GM23338 (cell line): ENCODE measurements around the gene C17orf107. TPM values are rescaled to one million over a fixed set of nuclear protein-coding genes. Genes with fewer than 3 reads are reported as not detected.
A peak's percentile ranks its signal among the peaks of the same experiment; 100 is the strongest.

Source experiments
- ATAC-seq: fragments of 200-7000 bp; cut with Tn5 transposase; 3 replicates; pipeline ENCODE4 v1.9.1; 2020
- DNase-seq: peaks from one replicate; pipeline ENCODE4 v3.0.0-alpha.2; 2015; ENCODE audit warnings: low spot score
- H2AFZ ChIP-seq: fragments of 200-600 bp; sonication (generic); 2 replicates; pipeline ENCODE4 v1.8.0; 2016; ENCODE audit warnings: antibody characterized with exemption, mild to moderate bottlenecking, moderate library complexity
- H3F3A ChIP-seq: fragments of 200-600 bp; sonication (generic); replicated peaks from 2 replicates; pipeline ENCODE4 v1.8.0; 2017; ENCODE audit warnings: antibody characterized with exemption, mixed run types, low read depth
- H3K27ac ChIP-seq: fragments of 200-600 bp; sonication (generic); 2 replicates; pipeline ENCODE4 v1.6.1; 2016; ENCODE audit warnings: low read depth
- H3K27me3 ChIP-seq: fragments of 200-600 bp; sonication (generic); 2 replicates; pipeline ENCODE4 v1.8.0; 2016; ENCODE audit warnings: mild to moderate bottlenecking, mixed run types, moderate library complexity; ENCODE audit not compliant: insufficient read depth
- H3K36me3 ChIP-seq: fragments of 200-600 bp; sonication (generic); 2 replicates; pipeline ENCODE4 v1.8.0; 2016; ENCODE audit warnings: mild to moderate bottlenecking; ENCODE audit not compliant: insufficient read depth
- H3K4me1 ChIP-seq: fragments of 200-600 bp; sonication (generic); 2 replicates; pipeline ENCODE4 v1.8.0; 2016; ENCODE audit warnings: mild to moderate bottlenecking, moderate library complexity; ENCODE audit not compliant: insufficient read depth
- H3K4me2 ChIP-seq: fragments of 200-600 bp; sonication (generic); 2 replicates; pipeline ENCODE4 v1.7.1; 2017; ENCODE audit warnings: mixed run types
- H3K4me3 ChIP-seq: fragments of 200-600 bp; sonication (generic); 2 replicates; pipeline ENCODE4 v1.6.1; 2016; ENCODE audit warnings: mixed run types
- H3K79me2 ChIP-seq: fragments of 200-600 bp; sonication (generic); replicated peaks from 2 replicates; pipeline ENCODE4 v1.8.0; 2017; ENCODE audit warnings: mild to moderate bottlenecking; ENCODE audit not compliant: insufficient read depth
- H3K9me2 ChIP-seq: fragments of 200-600 bp; sonication (generic); 2 replicates; pipeline ENCODE4 v1.8.0; 2017; ENCODE audit not compliant: insufficient read depth
- H4K20me1 ChIP-seq: fragments of 200-600 bp; sonication (generic); replicated peaks from 2 replicates; pipeline ENCODE4 v1.8.0; 2017; ENCODE audit warnings: mild to moderate bottlenecking; ENCODE audit not compliant: insufficient read depth
- H3K27ac Mint-ChIP-seq: 2 replicates; pipeline ENCODE4 v1.8.0; 2020; ENCODE audit warnings: inconsistent platforms, mild to moderate bottlenecking, moderate library complexity, mixed read lengths
- H3K27me3 Mint-ChIP-seq: 3 replicates; pipeline ENCODE4 v1.8.0; 2022; ENCODE audit warnings: low read depth, mild to moderate bottlenecking, moderate library complexity, mixed read lengths, inconsistent platforms; ENCODE audit not compliant: insufficient read depth, poor library complexity
- H3K36me3 Mint-ChIP-seq: 3 replicates; pipeline ENCODE4 v1.8.0; 2021; ENCODE audit warnings: low read depth, mild to moderate bottlenecking, inconsistent platforms, moderate library complexity, mixed read lengths
- H3K4me1 Mint-ChIP-seq: 3 replicates; pipeline ENCODE4 v1.8.0; 2020; ENCODE audit warnings: mild to moderate bottlenecking, inconsistent platforms, mixed read lengths
- H3K4me3 Mint-ChIP-seq: 3 replicates; pipeline ENCODE4 v1.8.0; 2021; ENCODE audit warnings: moderate library complexity, mild to moderate bottlenecking, inconsistent platforms, mixed read lengths
- H3K9me3 Mint-ChIP-seq: 3 replicates; pipeline ENCODE4 v1.8.0; 2020; ENCODE audit warnings: moderate library complexity, mild to moderate bottlenecking, inconsistent platforms, mixed read lengths
- CREB1 ChIP-seq: fragments of 250-450 bp; sonication (Bioruptor Pico); IDR thresholded peaks from 2 replicates; pipeline ENCODE4 v1.5.0; 2020; ENCODE audit warnings: low read depth, mild to moderate bottlenecking, moderate library complexity
- EZH2 ChIP-seq: fragments of 200-600 bp; sonication (generic); IDR thresholded peaks from one replicate; pipeline ENCODE4 v1.8.0; 2017; ENCODE audit warnings: antibody characterized with exemption, mild to moderate bottlenecking, low read depth; ENCODE audit not compliant: unreplicated experiment
- EZH2phosphoT487 ChIP-seq: fragments of 200-600 bp; sonication (generic); IDR thresholded peaks from one replicate; pipeline ENCODE4 v1.8.1; 2018; ENCODE audit warnings: antibody characterized with exemption; ENCODE audit not compliant: unreplicated experiment
- JUNB ChIP-seq: IDR thresholded peaks from one replicate; pipeline ENCODE4 v1.6.1; 2016; ENCODE audit warnings: antibody characterized with exemption; ENCODE audit not compliant: unreplicated experiment
- NANOG ChIP-seq: IDR thresholded peaks from 2 replicates; pipeline ENCODE4 v1.6.1; 2016; ENCODE audit warnings: antibody characterized with exemption, borderline replicate concordance
- POLR2AphosphoS5 ChIP-seq: IDR thresholded peaks from 2 replicates; pipeline ENCODE4 v1.6.1; 2016; ENCODE audit warnings: antibody characterized with exemption, low read depth
- REST ChIP-seq: IDR thresholded peaks from one replicate; pipeline ENCODE4 v1.6.1; 2018; ENCODE audit warnings: antibody characterized with exemption; ENCODE audit not compliant: unreplicated experiment
- STAT1 ChIP-seq: IDR thresholded peaks from one replicate; pipeline ENCODE4 v1.6.1; 2016; ENCODE audit warnings: antibody characterized with exemption; ENCODE audit not compliant: unreplicated experiment
- ZNF114 ChIP-seq: fragments of 250-450 bp; sonication (Bioruptor Pico); IDR thresholded peaks from 2 replicates; pipeline ENCODE4 v1.5.0; 2020; ENCODE audit warnings: mild to moderate bottlenecking, moderate library complexity
- ZNF331 ChIP-seq: fragments of 250-450 bp; sonication (Bioruptor Pico); IDR thresholded peaks from 2 replicates; pipeline ENCODE4 v1.5.0; 2020; ENCODE audit warnings: low read depth, mild to moderate bottlenecking, moderate library complexity
- polyA plus RNA-seq: library from polyadenylated mRNA; unstranded; fragments of >200 nt; fragmentation: Nextera tagmentation; extraction: Ambion mirVana; gene quantifications from 2 replicates; pipeline ENCODE4 v1.2.1, GENCODE V29; 2016
- total RNA-seq: library from RNA; depleted of rRNA; stranded (reverse); fragments of >200 nt; shearing (Covaris generic); gene quantifications from 2 replicates; pipeline ENCODE4 v1.2.3, GENCODE V29; 2014
- TF ChIP-seq, protein P1 (sequence below): IDR thresholded peaks from 2 replicates; pipeline ENCODE4 v1.6.1; 2016; ENCODE audit warnings: antibody characterized with exemption
- TF ChIP-seq, protein P2 (sequence below), 2 experiments: fragments of 200-600 bp in 1 of 2; sonication (generic) in 1 of 2; conservative IDR thresholded peaks; 2 replicates each; pipeline versions ENCODE4 v1.5.1 to v1.6.1; 2016 to 2017; ENCODE audit warnings: antibody characterized with exemption in 2 of 2, low read depth in 2 of 2, mild to moderate bottlenecking in 2 of 2, moderate library complexity in 1 of 2

C17orf107 gene
- total and polyA plus RNA-seq, 2 experiments from 2014 or later = 1.9 to 5.9 TPM

DNA sequence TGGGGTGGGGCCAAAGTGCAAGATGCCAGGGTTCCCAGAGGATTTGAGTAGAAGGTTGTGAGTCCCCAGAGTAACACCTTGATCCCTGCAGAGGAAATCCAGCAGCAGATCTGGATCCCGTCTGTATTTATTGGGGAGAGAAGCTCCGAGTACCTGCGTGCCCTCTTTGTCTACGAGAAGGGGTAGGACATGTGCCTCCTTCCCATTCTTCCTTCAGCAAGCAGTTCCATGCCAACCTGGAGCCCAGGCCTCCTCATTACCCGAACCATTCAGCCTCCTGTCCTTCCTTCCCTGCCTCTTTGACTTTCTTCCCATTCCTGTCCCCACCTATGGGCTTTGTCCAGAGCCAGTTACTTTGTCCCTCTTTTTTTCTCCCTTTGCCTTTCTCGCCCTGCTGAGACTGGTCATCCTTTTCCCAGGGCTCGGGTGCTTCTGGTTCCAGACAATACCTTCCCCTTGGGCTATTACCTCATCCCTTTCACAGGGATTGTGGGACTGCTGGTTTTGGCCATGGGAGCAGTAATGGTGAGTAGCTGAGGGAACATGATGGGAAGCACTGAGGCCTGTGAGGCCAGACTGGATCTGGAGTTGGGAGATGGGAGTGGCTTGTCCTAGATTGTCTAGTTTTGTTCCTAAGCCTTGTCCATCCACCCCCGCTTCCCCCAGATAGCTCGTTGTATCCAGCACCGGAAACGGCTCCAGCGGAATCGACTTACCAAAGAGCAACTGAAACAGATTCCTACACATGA, 43.6 kb downstream of the C17orf107 start:
- Histone ChIP-seq H3K79me2 (peaks cover 65% of the 10 kb centered on the region), H2AFZ (no peak overlapping the region), H3F3A (peaks cover 66% of the 10 kb centered on the region), H3K27ac (peak overlapping the region; percentile 100), H3K9me2 (no peaks in the 10 kb centered on the region), H3K4me2 (no peak overlapping the region), H3K4me3 (no peak overlapping the region), H4K20me1 (peaks cover 34% of the 10 kb centered on the region), H3K27me3 (no peaks in the 10 kb centered on the region), H3K4me1 (peaks cover 41% of the 10 kb centered on the region), H3K36me3 (peaks cover 21% of the 10 kb centered on the region)
- Mint-ChIP-seq H3K36me3 (peaks cover 86% of the 10 kb centered on the region), H3K4me1 (peaks cover 49% of the 10 kb centered on the region), H3K27me3 (peaks cover 32% of the 10 kb centered on the region), H3K9me3 (no peaks in the 10 kb centered on the region; the same call in 2 of the 3 replicates), H3K4me3 (peak overlapping the region; percentile 19; the same call in 1 of the 3 replicates), H3K27ac (no peak overlapping the region)
- ATAC-seq = no peak
- no peak for DNase-seq
- no peak for TF ChIP-seq EZH2
- TF ChIP-seq, protein P1, sequence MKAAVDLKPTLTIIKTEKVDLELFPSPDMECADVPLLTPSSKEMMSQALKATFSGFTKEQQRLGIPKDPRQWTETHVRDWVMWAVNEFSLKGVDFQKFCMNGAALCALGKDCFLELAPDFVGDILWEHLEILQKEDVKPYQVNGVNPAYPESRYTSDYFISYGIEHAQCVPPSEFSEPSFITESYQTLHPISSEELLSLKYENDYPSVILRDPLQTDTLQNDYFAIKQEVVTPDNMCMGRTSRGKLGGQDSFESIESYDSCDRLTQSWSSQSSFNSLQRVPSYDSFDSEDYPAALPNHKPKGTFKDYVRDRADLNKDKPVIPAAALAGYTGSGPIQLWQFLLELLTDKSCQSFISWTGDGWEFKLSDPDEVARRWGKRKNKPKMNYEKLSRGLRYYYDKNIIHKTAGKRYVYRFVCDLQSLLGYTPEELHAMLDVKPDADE = no peak

GRCh38 chr17:4944163-4944553, 44.8 kb downstream of the C17orf107 start:
- Mint-ChIP-seq H3K36me3 (peaks cover 76% of the 10 kb centered on the region), H3K4me3 (peak overlapping the region; percentile 35; the same call in 1 of the 3 replicates), H3K27ac (peak overlapping the region; percentile 92), H3K9me3 (no peaks in the 10 kb centered on the region; the same call in 2 of the 3 replicates), H3K27me3 (peaks cover 36% of the 10 kb centered on the region), H3K4me1 (peaks cover 39% of the 10 kb centered on the region)
- no peak overlapping the region for H3K4me3 ChIP-seq
- no peaks in the 10 kb centered on the region for H3K9me2 ChIP-seq
- H3F3A ChIP-seq = peaks cover 61% of the 10 kb centered on the region
- peaks cover 34% of the 10 kb centered on the region for H3K4me1 ChIP-seq
- peaks cover 21% of the 10 kb centered on the region for H3K36me3 ChIP-seq
- no peak overlapping the region for H3K4me2 ChIP-seq
- peak overlapping the region; percentile 100 for H3K27ac ChIP-seq
- H2AFZ ChIP-seq = no peak overlapping the region
- no peaks in the 10 kb centered on the region for H3K27me3 ChIP-seq
- DNase-seq = peak; percentile 32
- H4K20me1 ChIP-seq = peaks cover 34% of the 10 kb centered on the region
- peaks cover 59% of the 10 kb centered on the region for H3K79me2 ChIP-seq
- ATAC-seq = no peak
- TF ChIP-seq REST (no peak), CREB1 (no peak), STAT1 (no peak), ZNF114 (no peak), EZH2phosphoT487 (no peak), POLR2AphosphoS5 (no peak), NANOG (no peak), JUNB (no peak), ZNF331 (no peak)
- TF ChIP-seq, protein P1 = no peak
- TF ChIP-seq, protein P2, sequence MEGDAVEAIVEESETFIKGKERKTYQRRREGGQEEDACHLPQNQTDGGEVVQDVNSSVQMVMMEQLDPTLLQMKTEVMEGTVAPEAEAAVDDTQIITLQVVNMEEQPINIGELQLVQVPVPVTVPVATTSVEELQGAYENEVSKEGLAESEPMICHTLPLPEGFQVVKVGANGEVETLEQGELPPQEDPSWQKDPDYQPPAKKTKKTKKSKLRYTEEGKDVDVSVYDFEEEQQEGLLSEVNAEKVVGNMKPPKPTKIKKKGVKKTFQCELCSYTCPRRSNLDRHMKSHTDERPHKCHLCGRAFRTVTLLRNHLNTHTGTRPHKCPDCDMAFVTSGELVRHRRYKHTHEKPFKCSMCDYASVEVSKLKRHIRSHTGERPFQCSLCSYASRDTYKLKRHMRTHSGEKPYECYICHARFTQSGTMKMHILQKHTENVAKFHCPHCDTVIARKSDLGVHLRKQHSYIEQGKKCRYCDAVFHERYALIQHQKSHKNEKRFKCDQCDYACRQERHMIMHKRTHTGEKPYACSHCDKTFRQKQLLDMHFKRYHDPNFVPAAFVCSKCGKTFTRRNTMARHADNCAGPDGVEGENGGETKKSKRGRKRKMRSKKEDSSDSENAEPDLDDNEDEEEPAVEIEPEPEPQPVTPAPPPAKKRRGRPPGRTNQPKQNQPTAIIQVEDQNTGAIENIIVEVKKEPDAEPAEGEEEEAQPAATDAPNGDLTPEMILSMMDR (conservative IDR thresholded peaks at IDR 0.05; ENCODE audit: low read depth in 2 of 2) = no peak
